Right renal pelvis (tissue), 4 donors: ENCODE data around the gene SIX1. TPM values are rescaled to one million over a fixed set of nuclear protein-coding genes. Genes with fewer than 3 reads are reported as not detected.

Experiments used
- DNase-seq, 4 donors: peaks; one replicate each; pipeline ENCODE4 v3.0.0-alpha.2; 2013; ENCODE audit warnings: low read depth in 4 of 4, low spot score in 3 of 4, missing footprints in 1 of 4
- polyA plus RNA-seq, 4 donors: library from polyadenylated mRNA; unstranded; fragments of 120-200 nt; gene quantifications; one replicate each; pipeline ENCODE4 v1.2.1, GENCODE V29; 2013; ENCODE audit not compliant: insufficient read length in 4 of 4

The SIX1 gene
- polyA plus RNA-seq, 4 donors = 8.3 to 12.1 (median 10.1) TPM

DNA sequence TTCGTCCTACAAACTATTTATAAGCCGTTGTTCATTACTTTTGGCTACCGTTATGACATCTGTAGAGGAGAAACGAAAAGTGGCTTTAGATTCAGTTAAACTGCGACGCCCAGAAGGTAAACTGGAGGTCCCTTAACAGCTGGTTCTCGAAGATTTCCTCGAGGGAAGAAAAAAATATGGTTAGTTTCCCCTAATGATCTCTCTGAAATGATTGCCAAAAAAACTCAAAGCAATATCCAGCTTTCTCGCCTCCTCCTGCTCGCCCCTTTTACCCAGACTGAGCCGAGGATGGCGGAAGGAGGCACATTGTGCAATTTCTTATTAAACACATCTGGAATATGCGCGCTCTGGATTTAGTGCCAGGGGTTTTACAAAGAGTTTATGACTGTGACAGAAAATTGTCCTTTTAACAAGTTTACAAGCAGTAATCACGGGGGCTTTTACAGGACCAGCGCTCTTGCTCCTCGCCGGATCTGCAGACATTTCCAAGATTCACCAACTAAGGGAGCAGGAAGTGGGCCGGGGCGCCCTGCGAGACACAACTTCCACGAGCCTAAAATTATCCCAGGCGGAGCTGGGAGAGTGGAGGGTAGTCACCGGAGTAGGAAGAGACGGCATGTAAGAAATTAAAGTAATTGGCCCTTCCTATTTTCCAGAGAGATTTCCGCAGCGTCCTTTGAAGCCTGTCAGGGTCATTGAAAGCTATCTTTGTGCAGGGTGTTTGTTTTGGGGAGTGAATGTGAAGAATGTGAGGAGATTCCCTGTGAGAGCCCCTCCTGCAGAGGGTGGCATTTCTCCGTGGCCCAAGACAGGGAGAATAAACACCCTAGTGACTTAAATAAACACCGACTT, 5.6 kb downstream of the SIX1 start:
- no peak for DNase-seq

DNA sequence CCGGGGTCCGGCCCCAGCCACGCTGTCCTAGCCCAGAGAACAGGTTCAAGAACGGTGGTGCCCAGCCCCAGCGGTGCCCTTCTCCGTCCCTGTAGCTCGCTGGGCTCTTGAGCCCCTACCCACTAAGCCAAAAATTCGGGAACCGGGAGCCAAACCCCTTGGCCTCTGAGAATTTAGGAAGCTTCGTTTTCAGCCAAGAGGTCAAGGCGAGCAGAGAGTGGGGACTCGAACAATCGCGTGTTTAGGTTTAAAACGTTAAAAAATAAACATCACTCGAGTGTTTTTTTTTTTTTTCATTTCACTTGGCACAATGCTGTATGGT, 6.2 kb downstream of the SIX1 start:
- DNase-seq = no peak

DNA sequence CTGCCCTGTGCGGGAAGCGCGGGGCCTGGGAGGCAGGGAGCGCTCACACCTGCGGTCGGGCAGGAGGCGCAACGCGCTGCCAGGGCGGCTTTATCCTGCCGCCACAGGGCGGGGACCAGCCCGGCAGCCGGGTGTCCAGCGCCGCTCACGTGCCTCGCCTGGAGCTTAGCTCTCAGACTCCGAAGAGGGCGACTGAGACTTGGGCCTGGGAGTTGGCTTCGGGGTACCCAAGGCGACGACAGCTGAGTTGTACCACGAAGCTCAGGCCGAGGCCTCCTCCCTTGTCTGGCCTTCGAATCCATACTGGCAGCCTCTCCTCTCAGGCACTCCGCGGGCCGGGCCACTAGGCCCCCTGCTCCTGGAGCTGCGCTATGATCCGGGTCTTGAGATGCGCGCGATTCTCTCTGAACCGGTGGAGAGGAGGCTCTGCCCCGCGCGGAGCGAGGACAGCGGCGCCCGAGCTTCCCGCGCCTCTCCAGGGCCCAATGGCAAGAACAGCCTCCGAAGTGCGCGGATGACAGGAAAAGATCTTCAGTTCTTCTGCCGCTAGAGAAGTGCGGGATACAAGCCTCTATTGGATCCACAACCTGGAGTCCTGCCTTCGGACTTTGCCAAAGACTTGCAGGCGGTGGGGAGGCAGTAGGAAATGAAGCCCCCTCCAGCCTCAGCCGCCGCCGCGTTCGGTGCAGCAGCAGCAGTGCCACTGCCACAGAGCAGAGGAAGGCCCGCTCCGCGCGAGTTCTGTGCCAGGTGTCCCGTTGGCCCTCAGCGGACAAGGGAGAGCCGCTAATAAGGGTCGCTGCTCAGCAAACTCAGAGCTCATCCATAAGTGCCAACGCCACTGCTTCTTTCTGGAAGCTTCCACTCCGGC, 6.8 kb downstream of the SIX1 start:
- DNase-seq = no peak

DNA sequence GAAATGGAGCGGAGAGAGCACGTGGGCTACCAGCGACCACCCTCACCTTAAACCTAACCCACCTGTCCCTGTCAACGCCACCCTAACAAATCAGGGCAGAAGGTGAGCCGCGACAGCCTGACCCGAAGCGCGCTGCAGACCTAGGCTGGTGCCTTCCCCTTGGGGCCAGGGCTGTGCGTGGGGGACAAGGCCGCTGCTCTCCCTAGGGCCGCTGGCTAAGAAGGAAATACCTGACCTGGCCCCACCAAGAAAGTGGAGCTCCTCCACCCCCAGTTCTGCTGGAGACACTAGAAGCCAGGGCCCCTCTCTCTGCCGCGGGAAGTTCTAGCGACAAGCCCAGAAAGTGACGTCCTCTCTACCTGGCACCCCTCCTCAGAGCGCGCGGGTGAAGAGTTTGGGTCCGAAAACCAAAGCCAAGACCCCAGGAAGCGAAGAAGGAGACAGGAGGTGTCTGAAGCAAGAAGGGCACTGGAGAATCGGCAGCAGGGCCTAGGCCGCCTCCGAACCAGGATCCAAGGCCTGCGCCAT, 7.5 kb downstream of the SIX1 start:
- no peak for DNase-seq

DNA sequence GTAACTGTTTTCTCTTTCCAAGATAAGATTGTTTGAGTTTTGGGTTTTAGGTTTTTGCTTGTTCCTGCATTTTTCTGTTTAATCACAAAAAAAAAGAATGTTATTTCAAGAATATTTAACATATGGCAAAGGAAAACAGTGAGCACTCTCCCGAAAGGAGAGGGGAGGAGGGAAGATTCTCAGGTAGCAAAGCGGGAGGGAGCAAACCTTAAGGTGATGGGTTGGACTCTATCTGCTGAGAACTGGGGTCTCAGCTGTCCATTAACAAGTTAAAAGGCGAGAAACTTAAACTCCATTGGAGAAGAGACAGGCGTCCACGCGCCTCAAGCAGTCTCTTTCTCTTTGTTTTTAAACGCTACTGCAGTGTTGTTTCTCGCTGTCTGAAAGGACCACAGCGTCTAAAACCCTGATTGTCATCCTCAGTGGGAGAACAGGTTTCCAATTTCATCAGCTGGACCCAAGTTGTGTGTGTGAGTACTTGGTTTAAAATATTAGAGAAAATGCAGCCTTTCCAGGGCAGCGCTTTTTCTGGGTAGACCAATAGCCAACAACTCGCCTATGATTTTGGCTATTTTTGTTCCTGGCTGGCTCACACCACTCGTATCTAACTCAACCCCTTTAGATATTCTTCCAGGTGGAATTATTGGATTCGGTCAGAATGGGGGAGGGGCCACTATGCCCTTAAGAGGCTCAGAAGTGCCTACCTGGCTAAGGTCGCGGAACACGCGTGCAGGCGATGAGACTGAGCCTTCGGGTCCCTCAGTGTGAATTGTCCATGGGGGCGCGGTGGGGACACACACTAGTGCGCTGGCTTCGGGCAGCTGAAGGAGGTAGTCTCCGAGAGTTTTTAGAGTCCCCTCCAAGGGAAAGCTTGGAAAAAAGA, 8.2 kb downstream of the SIX1 start:
- no peak for DNase-seq

DNA sequence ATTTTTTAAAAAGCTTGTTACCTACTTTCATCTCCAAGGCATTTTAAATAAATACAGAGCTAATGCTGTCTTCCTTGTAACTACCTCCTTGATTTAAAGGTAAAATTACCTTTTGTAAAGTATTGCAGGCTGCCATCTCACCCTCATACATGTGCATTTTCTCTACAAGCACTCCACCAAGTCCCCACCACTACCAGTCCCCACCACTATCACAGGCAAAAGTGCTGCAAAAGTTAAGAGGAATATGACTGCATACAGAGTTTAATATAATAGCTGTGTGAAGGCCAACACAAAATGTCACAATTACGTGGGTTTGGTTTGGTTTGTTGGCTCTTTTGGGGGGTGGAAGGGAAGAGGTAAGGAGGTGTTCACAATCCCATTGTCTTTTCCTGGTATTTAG, 9.6 kb downstream of the SIX1 start:
- no peak for DNase-seq

DNA sequence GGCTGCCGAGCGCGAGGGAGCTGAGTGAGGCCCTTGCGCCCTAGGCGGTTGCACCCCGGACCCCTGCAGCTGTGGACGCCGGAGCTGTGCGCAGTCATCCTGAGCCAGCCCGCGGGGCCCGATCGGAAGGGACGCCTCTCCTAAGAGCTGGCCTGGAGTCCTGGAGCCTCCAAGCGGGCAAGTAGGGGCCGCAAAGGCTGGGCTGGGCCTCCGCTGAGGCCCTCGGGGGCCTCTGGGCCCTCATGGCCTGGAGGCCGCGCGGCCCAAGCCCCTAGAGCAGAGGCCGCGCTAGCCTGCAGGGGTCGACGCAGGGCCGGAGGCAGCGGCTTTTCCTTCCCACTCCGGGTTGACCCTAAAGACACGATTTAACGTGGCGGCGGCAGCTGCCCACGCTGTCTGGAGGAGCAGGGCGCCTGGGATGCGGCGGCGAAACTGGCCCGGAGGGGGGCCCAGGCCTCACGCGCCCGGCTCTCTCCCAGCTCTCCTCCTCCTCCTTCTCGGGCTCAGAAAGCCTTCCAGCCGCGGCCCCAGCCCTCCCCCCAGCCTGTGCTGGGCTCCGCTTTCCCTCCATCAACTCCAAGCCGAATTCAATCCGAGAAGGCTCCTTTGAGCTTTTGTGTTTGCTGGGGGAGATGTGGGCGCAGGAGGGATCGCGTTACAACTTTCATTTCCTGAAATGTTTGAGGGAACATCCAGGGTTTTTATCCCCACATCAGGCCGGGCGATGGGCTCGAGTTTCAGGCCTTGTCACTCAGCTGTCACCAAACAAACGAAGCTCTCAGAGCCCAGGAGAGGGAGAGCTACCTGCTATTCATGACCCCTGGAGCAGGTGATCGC, 11.6 kb downstream of the SIX1 start:
- DNase-seq = no peak

DNA sequence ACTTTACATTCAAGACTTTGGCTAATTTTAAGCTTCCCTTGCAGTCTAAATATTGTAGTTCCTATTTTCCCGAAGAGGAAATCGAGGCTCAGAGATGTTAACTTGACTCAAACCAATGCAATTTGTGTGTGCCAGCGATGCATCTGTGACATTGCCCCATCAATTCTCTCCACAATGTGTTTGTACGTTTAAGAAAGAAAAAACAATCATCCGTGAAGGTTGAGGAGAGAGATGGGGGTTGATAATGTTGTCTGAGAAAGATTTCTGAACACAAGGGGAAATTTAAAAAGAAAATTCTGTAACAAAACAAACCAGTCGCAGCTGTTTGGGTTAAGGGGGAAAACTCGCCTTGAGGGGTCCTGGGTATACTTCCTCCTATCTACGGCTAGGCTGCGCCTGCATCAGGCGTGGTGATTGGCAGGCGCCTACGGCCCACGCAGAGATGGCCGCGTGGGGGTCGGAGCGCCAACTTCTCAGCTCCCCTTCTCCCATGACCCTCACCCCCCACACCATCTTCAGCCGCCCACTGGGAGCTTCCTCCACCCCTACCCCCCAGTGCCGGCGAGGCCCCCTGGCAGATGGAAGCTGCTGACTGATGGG, 12.3 kb downstream of the SIX1 start:
- DNase-seq = no peak

DNA sequence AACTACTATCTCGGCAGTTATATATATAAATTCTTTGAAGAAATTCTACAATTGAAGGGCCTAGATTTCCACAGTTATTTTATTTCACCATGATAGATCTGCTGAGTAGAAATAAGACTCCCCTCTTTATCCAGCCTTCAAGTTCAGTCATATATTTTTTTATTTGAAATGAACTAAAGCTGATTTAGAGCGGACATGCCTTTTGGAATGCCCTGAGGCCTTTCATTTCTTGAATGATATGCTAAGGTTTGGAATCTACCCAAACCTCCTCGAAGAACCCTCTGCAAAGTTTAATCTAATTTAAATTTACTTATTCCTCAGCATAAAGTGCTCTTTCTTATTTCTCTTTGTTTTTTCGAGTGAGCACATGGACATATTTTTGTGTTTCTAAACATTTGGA, 15.1 kb downstream of the SIX1 start:
- DNase-seq = no peak

DNA sequence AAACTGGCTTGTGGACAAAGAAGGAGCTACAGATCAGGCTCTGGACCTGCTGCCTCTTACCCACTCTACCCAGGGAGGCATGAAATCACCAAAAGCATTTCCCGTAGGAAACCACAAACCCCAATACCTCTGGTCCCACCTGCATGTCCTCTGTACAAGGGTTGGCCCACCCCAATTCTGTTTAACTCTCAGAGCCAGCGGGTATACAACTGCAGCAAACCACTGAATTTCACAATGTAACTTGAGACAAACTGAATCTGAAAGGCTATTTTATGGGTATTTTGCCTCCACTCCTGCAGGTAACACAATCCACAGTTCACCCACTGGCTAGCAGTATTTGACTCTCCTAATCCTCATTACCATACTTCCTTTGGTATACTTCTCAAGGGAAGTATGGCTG, 16.5 kb downstream of the SIX1 start:
- DNase-seq = no peak

DNA sequence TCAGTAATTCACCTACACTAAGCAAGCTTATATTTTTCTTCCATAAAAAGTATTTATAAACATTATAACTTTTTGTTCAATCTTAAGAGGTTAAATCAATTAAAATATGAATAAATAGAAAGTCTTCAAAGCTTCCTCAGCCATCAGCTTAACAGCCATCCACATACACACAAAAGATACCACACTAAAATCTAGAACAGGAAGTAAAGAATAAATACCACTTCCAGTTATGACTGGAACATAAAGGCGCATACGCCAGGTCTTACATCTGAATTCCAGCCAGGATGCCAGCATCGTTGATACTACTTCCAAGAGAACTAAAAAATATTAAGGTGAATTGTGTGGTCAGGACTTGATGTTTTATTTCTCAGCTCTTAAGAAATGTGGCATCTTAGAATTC, 17.0 kb downstream of the SIX1 start:
- no peak for DNase-seq

DNA sequence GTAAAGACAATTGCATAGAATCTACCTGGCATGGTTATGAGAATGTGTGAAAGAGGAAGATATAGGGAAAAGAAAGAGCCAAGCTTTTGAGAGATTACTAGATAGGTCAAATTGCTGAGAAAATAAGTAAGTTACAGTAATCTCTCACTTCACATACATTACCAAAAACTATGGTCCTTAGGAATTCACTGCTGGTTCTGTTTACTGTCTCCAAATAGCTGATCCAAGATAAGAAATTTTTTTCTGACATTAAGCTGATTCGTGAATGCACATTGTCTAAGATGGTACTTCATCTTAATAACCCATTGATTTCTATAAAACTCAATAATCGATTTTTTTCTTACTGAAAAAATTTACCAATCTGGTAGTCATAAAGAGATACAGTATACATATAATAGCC, 17.4 kb downstream of the SIX1 start:
- DNase-seq = no peak

DNA sequence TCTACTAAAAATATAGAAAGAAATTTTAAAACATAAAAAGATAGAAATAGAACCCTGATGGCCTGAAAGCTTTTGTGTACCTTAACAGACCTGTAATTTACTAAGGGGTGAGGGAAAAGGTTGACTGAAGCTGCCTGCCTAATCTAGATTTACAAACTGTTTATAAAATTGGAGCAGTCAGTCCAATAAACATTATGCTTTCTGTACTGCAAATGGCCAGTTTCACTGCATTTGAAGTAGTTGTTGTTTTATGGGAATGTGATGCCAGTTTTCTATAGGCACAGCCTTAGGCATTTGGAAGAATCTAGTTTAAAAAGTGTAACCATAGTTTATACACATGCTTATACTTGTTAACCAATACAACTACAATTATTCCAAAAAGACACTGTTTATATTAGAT, 19.1 kb downstream of the SIX1 start:
- no peak for DNase-seq

DNA sequence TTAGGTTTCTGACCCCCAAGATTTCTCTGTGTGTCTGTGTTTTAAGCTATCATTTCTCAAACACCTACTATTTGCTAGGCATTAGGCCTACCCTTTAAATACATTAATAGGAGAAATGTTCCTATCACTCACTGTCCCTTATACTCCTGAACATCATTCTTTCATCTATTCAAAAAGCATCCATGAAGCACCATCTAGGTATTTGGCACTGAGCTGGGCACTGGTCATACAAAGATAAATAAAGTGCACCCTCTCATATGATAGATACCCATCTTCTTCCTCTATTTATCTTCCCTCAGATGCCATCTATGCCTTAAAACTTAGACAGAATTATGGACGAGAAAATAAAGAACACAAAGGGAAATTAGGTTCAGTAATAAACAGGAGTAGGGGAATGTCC, 20.4 kb downstream of the SIX1 start:
- DNase-seq = no peak

DNA sequence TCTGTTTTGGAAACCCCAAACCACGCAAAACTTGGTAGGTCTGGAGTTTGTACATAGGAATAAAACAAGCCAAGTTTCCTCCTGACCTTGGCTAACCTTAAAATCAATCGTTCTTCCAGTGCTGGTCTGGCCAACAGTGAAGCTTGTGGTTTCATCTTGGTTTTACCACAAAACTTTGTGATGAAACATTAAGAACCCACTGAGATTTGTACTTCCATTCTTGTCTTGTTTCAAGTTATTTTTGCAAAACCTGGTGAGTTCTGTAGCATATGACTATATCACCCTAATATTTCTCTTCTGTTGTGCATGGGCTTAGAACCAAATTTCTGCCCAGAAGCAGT, 26.4 kb downstream of the SIX1 start:
- DNase-seq = no peak

DNA sequence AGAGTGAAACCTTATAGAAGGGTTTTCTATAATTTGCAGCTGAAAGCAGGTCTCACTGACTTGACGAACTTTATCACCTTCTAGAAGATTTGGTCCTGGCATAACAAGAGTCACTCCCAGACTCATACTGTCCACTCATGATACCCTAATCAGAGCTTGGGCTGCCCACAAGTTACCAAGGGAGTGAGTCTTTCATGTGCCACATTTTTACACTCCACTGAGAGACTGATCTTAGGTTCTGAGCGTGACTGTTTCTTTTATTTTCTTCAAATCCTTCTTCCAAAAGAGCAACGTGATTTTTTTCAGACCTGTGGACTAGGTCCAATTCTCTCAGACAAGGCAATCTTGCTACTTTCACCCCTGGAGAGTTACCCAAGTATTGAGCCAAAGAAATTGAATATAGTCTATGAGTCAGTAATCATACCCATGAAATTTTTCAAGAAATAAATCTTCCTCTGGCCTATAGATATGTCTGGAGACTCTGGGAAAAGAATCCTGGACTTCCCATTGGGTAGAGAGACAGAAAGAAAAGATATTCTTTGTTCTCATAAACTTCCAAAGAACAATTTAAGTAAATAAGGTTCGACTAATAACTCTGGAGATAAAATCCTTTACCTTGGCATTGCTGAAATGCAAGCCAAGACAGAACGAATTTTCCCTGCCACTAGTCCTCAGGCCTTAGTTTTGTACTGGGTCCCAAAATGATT, 26.9 kb downstream of the SIX1 start:
- no peak for DNase-seq

DNA sequence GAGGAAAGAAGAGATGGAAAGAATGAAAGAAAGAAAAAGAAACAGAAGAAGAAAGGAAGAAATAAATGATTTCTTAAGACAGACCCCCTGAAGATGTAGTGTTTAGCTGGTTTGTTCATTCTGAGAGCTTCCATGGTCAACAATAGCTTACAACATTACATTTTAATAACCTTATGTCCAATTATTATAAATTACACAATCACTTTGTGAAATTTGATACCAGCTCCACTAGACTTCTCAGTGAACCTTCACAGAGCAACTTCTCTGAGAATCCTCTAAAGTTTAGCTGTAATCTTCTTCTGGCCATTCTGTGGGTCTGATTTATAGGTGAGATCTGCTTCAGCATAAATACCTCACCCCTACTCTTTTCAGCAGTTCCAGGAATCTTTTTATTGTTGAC, 27.9 kb downstream of the SIX1 start:
- no peak for DNase-seq

DNA sequence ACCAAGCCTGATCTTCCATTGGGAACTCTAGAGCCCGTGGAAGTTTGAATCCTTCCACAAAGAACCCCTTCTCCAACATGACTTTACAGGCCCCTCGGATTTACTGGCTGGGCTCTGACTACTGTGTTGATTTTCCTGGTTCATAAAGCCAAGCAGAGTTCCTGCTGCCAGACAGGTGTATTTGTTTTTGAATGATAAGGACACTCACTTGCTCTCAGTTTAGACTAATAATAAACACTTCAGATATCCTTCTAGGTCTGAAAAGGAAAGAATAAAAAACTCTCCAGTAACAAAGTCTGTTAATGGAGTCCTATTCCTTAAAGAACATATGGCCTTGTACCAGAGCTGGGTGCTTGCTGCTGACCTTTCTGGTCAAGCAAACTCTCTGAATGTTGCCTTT, 31.0 kb downstream of the SIX1 start:
- no peak for DNase-seq

DNA sequence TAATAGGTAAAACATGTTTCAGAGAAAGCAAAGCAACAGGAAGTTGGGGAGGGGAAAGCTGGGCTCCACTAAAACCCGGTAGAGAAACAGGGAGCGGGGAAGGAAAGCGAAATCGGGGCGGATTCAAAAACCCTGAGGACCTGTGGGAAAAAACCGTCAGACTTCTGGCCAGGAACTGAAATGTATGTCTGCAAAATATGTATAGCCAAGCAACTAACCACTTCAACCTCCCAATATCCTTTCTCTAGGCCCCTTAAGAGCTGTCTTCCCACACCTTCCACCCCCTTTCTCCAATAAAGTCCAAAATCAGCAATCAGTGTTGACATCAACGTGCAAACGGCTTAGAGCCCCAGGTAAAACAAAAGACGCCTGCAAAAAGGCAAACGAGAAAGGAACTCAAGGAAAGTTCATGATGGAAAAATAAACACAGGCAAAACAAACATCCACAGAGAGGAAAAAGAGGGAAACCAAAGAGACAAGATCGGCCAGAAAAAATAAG, 32.8 kb downstream of the SIX1 start:
- no peak for DNase-seq
